HG03432 (cell line): ENCODE data around the gene TOP3A.

ENCODE experiments used
- ATAC-seq: cut with Tn5 transposase; IDR thresholded peaks from one replicate; pipeline ENCODE4 v1.9.1; 2021; ENCODE audit warnings: mild to moderate bottlenecking, moderate library complexity; ENCODE audit not compliant: unreplicated experiment

The TOP3A gene

DNA sequence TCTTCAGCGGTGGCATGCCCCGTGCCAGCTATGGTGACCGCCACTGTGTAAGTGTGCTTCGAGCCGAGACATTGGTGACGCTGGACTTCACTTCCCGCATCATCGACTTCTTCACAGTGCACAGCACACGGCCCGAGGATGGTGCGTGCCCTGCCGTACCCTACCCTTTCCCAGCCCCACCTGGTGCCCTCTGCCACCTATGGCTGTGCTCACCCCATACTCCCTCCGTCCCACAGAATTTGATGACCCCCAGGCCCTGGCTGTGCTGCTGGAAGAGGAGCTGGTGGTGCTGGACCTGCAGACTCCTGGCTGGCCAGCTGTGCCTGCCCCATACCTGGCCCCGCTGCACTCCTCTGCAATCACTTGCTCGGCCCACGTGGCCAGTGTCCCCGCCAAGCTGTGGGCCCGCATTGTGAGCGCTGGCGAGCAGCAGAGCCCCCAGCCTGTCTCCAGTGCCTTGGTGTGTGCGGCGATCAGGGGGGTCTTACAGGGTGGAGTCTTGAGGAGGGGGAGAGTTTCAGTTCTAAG is 79.9 kb downstream of the TOP3A start:
- no peak for ATAC-seq

DNA sequence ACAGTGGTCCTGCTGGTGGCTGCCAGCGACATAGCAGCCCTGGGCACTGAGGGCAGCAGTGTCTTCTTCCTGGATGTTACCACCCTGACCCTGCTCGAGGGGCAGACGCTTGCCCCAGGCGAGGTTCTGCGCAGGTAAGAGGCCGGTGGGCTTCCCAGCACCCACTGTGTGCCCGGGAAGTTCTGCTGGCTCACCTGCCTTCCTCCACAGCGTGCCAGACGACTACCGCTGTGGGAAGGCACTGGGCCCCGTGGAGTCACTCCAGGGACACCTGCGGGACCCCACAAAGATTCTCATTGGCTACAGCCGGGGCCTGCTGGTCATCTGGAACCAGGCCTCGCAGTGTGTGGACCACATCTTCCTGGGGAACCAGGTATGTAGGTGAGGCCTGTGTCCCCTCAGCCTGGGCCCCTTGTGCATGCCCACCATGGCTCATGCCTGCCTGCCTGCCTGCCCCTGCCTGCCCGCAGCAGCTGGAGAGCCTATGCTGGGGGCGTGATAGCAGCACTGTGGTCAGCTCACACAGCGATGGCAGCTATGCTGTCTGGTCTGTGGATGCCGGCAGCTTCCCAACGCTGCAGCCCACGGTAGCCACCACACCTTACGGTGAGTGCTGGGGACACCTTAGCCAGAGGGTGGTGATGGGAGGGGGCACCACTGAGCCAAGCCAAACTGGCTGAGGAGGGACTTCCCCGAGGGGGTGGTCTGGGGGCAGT is 80.8 kb downstream of the TOP3A start:
- ATAC-seq: no peak

GRCh38 chr17:18231164-18231563 is 83.6 kb downstream of the TOP3A start:
- no peak for ATAC-seq

- ATAC-seq: no peak
Observed at GRCh38 chr17:18230288-18231141, 84.3 kb downstream of the TOP3A start.

GRCh38 chr17:18229771-18230170 is 85.0 kb downstream of the TOP3A start:
- no peak for ATAC-seq

DNA sequence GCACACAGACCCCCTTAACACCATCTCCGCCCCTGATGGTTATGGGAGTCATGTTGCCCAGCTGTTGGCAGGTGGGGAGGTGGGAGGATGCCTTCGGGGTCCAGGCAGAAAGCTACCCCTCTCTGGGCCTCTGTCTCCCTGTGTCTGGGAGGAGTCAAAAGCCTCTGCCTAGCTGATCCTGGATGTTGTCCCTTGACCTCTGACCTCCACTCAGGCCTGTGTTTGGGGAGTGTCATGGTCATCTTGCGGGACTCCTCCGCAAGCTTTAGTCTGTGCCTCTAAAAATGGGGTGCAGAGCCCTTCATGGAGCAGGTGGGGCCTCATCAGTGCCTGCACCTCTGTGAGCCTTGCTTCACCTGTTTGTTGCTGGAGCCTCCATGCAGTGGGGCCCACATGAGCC is 85.5 kb downstream of the TOP3A start:
- ATAC-seq: no peak

DNA sequence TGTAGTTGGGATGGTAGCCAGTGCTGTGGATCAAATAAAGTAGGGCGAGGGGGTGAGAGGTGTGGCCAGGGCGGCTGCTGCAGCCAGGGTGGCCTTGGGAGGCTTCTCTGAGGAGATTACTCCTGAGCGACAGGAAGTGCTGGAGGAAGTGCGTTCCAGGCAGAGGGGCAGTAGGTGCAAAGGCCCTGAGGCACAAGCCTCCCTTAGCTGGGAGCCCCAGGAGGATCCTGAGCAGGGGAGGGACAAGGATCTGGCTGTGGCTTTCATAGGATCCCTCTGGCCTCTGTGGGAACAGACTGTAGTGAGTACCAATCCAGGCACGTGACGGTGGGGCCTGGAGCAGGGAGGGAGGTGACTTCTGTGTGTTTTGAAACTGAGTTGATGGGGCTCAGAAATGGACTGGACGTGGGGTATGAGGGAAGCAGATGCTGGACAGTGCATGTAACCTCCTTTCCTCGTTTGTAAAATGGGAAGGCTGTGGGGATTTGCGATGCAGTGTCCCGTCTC is 86.6 kb downstream of the TOP3A start:
- no peak for ATAC-seq

DNA sequence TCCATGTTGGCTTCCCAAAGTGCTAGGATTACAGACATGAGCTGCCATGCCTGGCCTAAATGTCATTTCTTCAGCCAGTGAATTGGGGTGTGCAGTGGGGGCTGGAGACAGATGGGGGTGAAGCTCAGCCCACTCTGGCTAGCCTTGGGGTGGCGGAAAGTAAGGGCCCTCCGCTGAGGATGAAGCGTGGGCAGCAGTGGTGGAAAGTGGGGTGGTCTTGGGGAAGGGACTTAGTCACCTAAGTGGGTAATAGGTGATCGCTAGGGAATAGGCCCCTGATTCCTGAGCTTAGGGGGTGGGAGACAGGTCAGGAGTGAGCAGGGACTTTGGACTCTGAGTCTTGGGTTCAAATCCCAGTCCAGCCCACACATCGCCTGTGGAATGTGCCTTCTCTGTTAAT is 87.2 kb downstream of the TOP3A start:
- ATAC-seq: no peak

GRCh38 chr17:18226284-18226945 is 88.4 kb downstream of the TOP3A start:
- no peak for ATAC-seq

GRCh38 chr17:18225642-18226283 is 89.0 kb downstream of the TOP3A start:
- ATAC-seq: peak; percentile 26

- peak; percentile 84 for ATAC-seq
Observed at GRCh38 chr17:18225121-18225641, 89.6 kb downstream of the TOP3A start, which contains the start of gene LLGL1. LLGL1 (plus strand) TSS chr17:18225635; CDS start chr17:18225683, 48 bp downstream.

- ATAC-seq: no peak
Observed at GRCh38 chr17:18224387-18225120, 90.2 kb downstream of the TOP3A start.

DNA sequence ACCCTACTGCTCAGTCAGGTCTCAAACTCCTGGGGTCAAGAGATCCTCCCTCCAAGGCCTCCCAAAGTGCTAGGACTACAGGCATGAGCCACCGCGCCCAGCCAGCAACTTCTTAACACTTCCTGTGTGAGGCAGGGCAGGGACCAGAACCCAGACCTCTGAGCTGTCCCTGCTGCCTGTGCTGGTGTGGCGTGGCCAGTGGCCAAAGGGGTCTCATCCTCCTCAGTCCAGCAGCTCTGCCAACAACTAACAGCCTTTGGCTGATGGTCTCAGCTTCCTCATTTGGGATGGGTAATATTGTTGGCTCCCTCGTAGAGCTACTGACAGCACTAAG is 90.8 kb downstream of the TOP3A start:
- ATAC-seq: no peak
